HG02759 (cell line): Measurements from ENCODE around the gene MRPS35.

Source experiments
- ATAC-seq: cut with Tn5 transposase; IDR thresholded peaks from one replicate; pipeline ENCODE4 v1.9.1; 2021; ENCODE audit warnings: mild to moderate bottlenecking, moderate library complexity; ENCODE audit not compliant: unreplicated experiment

MRPS35 gene

DNA sequence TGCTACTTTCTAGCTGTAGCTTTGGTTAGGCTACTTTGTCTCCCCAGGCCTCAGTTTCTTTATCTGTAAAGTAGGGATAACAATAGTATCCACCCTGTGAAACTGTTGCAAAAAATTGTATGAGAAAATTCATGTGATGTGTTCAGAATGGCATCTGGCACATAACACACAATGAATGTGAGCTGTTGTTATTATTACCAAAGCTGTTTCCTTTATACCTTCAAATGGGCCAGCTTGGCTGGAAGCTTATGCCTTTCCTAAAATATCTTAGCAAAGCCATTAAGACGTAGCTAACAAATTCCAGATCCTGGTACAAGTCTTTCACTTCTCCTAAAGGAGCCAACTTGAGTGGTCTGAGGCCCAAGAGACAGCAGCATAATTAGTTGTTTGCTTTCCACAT is 94.6 kb downstream of the MRPS35 start:
- ATAC-seq = no peak
